C4-2B (cell line): ENCODE data around the gene SHB.

Experiments used
- CTCF ChIP-seq: fragments of 450-650 bp; conservative IDR thresholded peaks from 2 replicates; pipeline ENCODE4 v1.5.1; 2017; ENCODE audit warnings: mild to moderate bottlenecking
- ZFX ChIP-seq: fragments of 450-650 bp; IDR thresholded peaks from 2 replicates; pipeline ENCODE4 v1.6.1; 2017

GRCh38 chr9:38110476-38110875 is 41.4 kb upstream of the SHB start:
- TF ChIP-seq CTCF (no peak), ZFX (no peak)
